ENCODE results near the gene COL1A1.

The COL1A1 gene

GRCh38 chr17:50201276-50201854 is at the start of gene COL1A1:
TSS of gene COL1A1 (minus strand) at chr17:50201631. CDS start at chr17:50201513, 118 bp downstream.
- DNase-seq: no peak

- no peak for DNase-seq
These were observed 46.8 kb upstream of the COL1A1 start for GRCh38 chr17:50248255-50248654.

- DNase-seq: no peak
These were observed 43.3 kb upstream of the COL1A1 start for GRCh38 chr17:50244771-50245170.

GRCh38 chr17:50241431-50241830 is 40.0 kb upstream of the COL1A1 start:
- no peak for DNase-seq

GRCh38 chr17:50240851-50241250 is 39.4 kb upstream of the COL1A1 start:
- DNase-seq: no peak

GRCh38 chr17:50239937-50240336 is 38.5 kb upstream of the COL1A1 start:
- no peak for DNase-seq

GRCh38 chr17:50238601-50239280 is 37.3 kb upstream of the COL1A1 start:
- DNase-seq: no peak

- no peak for DNase-seq
These were observed 36.5 kb upstream of the COL1A1 start for GRCh38 chr17:50237901-50238300.

GRCh38 chr17:50234581-50234980 is 33.1 kb upstream of the COL1A1 start:
- no peak for DNase-seq

- DNase-seq: no peak
These were observed 24.3 kb upstream of the COL1A1 start for GRCh38 chr17:50225701-50226240.

GRCh38 chr17:50222922-50223321 is 21.5 kb upstream of the COL1A1 start:
- DNase-seq: no peak

- no peak for DNase-seq
These were observed 20.6 kb upstream of the COL1A1 start for GRCh38 chr17:50221864-50222545.

- no peak for DNase-seq
These were observed 19.9 kb upstream of the COL1A1 start for GRCh38 chr17:50221266-50221863.

- no peak for DNase-seq
These were observed 19.4 kb upstream of the COL1A1 start for GRCh38 chr17:50220811-50221210.

- DNase-seq: no peak
These were observed 18.6 kb upstream of the COL1A1 start for GRCh38 chr17:50219939-50220465.

GRCh38 chr17:50219342-50219741 is 17.9 kb upstream of the COL1A1 start:
- DNase-seq: no peak

- no peak for DNase-seq
These were observed 17.4 kb upstream of the COL1A1 start for GRCh38 chr17:50218771-50219315.

GRCh38 chr17:50218071-50218759 is 16.8 kb upstream of the COL1A1 start:
- DNase-seq: no peak

- no peak for DNase-seq
These were observed 16.2 kb upstream of the COL1A1 start for GRCh38 chr17:50217591-50217990.

- no peak for DNase-seq
These were observed 13.7 kb upstream of the COL1A1 start for GRCh38 chr17:50214976-50215760.

All from activated CD4-positive, alpha-beta T cell treated with anti-CD3 and anti-CD28 coated beads, Interleukin-10, Interleukin-2, amounts not matched to agents 100 ng/mL and 50 ng/mL, durations not matched to agents 16 hours and 8 hours (primary cell).